Measurements from ENCODE around the gene RPL35. TPM values are rescaled to one million over a fixed set of nuclear protein-coding genes. Genes with fewer than 3 reads are reported as not detected.

Gene RPL35
- total RNA-seq, 1 experiment from 2014 or later, result 5,977 TPM

- no peak for DNase-seq (ENCODE audit: low spot score)
Observed at GRCh38 chr9:124820698-124821623, 40.8 kb downstream of the RPL35 start.

GRCh38 chr9:124818431-124819281, 43.1 kb downstream of the RPL35 start:
- peak; percentile 98 for DNase-seq (ENCODE audit: low spot score)

DNA sequence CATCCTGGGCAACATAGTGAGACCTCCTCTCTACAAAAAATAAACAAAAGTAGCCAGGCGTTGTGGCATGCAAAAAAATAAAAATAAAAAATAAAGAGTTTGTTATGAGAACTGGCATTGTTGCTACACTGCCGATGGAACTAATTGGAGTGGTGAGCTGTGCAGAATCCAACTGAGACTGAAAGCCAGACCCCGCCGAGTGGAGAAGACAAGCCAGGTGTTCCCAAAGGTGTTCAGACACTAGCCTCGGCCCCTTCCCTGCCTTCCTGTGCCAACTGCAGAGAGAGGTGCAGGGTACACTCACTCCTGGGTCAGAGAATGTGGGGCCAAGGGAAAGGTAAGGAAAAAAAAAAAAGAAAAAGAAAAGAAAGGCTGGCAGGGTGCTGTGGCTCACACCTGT, 46.2 kb downstream of the RPL35 start:
- DNase-seq (ENCODE audit: low spot score), result no peak

DNA sequence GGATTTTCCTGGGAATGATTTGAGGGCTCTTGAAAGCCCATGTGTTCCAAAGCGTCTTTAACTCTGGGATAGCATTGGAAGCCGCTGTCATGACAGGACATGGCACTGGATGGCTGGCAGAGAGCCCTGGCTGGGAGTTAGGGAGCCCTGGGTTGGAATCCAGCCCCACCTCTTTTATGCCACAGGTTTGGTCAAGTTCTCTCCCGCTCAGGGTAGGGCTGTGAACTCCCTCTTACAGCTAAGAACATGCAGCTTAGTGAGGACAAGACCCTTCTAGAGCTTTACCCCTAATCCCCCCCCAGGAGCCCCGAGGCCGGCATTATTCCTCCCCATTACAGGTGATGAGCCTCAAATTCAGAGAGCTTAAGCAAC, 47.6 kb downstream of the RPL35 start:
- no peak for DNase-seq (ENCODE audit: low spot score)

DNA sequence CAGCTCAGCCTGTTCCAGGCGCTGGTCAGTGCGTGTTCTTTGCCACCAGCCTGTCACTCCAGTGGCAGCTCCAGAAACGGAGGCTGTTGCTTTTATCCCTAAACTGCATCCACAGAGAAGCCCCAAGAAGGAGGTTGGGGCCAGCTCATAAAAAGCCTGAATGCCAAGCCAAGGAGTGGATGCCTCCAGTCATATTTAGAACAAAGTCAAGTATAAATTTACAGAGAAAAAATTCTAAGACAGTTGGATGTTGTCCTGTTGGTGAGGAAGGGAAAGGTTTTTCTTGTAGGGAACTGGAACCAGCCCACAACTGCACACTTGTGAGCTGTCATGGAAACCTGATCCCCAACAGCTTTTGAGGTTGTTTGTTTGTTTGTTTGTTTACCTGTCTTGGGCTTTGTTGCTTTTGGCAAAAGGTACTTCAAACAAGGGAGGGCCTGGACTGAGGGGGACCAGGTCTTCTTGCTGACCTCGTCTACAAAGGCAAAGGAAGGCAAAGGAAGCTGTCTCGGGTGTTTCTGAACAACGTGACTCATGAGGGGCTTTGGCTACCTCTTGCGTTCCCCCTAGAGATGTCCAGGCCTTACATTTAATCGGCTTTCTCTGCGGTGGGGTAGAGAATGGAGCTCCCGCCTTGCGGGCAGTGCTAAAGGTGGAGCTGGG, 48.1 kb downstream of the RPL35 start:
- peak; percentile 35 for DNase-seq (ENCODE audit: low spot score)

GRCh38 chr9:124813041-124813440, 48.7 kb downstream of the RPL35 start:
- DNase-seq (ENCODE audit: low spot score), result no peak

GRCh38 chr9:124812441-124812876, 49.3 kb downstream of the RPL35 start:
- peak; percentile 100 for DNase-seq (ENCODE audit: low spot score)

DNA sequence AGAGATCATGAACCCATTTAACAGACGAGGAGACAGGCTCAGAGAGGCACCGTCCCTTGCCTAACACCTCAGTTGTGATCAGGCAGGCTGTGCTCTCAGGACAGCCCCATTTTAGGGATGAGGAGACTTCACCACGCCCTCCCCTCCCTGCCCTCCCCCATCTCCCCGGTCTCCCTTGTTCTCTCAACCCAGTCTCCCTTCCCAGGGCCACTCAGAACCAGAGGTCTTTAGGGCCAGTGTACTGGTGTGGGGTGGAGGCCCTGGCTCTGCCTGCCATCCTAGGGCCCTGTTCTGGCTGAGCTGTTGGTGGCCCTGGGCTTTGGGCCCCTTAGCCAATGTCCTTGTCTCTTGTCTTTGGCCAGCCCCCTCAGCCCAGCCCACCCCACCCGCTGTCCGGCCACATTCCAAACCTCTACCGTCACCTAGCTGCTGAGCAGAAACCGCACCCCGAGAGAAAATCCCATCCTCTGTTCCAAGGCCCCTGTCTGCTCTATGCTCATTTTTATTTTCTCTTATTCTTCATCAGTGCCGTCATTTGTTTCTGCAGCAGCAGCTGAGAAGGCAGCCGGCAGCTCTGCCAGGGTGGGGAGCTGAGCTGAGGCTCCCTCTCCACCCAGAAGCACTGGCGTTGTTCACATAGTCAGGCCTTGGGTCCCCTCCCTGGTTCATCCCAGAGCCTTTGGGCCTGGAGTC, 50.9 kb downstream of the RPL35 start:
- DNase-seq (ENCODE audit: low spot score), result peak; percentile 98

DNA sequence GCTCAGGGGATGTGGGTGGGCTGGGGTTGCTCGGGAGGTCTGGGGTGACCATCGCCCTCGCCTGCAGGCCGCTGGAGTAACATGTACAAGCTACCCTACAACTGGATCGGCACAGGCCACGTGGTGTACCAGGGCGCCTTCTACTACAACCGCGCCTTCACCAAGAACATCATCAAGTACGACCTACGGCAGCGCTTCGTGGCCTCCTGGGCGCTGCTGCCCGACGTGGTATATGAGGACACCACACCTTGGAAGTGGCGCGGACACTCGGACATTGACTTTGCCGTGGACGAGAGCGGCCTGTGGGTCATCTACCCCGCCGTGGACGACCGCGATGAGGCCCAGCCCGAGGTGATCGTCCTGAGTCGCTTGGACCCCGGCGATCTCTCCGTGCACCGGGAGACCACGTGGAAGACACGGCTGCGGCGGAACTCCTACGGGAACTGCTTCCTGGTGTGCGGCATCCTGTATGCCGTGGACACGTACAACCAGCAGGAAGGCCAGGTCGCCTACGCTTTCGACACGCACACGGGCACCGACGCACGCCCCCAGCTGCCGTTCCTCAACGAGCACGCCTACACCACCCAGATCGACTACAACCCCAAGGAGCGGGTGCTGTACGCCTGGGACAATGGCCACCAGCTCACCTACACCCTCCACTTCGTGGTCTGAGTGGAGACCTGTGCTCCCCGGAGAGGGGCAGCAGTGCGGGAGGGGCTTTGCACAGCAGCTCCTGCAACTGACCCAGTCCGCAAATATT, 51.8 kb downstream of the RPL35 start:
- no peak for DNase-seq (ENCODE audit: low spot score)

GRCh38 chr9:124809211-124809610, 52.5 kb downstream of the RPL35 start:
- no peak for DNase-seq (ENCODE audit: low spot score)

DNA sequence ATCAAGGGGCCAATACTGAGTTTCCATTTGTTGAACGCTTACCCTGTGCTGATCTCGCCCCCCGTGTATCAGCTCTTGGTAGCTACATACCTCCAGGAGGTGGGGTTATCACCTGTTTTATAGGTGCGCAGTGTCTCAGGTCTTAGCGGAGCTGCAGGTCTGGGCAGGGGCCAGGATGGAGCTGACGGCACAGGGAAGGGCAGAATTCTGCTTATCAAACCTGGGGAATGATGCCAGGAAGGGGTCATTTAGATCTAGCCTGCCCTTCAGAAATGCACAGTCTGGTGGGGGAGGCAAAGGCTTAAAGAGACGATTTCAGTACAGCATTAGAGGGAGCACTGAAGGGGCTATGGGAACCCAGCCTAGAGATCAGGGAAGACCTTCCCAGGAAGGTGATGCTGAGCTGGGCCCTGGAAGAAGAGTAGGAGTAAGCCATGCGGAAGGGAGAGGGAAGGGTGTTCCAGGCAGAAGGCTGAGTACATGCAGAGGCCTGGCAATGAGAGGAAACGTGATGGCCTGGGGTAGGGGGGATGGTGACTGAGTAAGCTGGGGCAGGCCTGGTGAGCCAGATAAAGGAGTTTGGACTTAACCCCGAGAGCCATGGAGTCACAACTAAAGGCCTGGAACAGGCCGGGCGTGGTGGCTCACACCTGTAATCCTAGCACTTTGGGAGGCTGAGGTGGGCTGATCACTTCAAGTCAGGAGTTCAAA, 53.4 kb downstream of the RPL35 start:
- no peak for DNase-seq (ENCODE audit: low spot score)

Other genes with a start within 250 kb of the RPL35 start
- 0.28 and 1.2 TPM in 2 replicates for gene NR6A1, start 90.6 kb downstream of the RPL35 start, total RNA-seq (2014; rRNA removed; shearing (Covaris generic))
- 12.0 and 18.0 TPM in 2 replicates for gene OLFML2A, start 84.8 kb downstream of the RPL35 start, total RNA-seq (2014; rRNA removed; shearing (Covaris generic))
- not detected in 2 replicates for gene WDR38, start 8.5 kb downstream of the RPL35 start, total RNA-seq (2014; rRNA removed; shearing (Covaris generic))
- 61.5 and 62.1 TPM in 2 replicates for gene ARPC5L, start 173 bp upstream of the RPL35 start, total RNA-seq (2014; rRNA removed; shearing (Covaris generic))
- 19.3 and 24.3 TPM in 2 replicates for gene GOLGA1, start 79.1 kb upstream of the RPL35 start, total RNA-seq (2014; rRNA removed; shearing (Covaris generic))